Left lobe of liver (tissue), 2 donors: ENCODE measurements around the gene ZNF469. TPM values are rescaled to one million over a fixed set of nuclear protein-coding genes. Genes with fewer than 3 reads are reported as not detected.

Source experiments
- ATAC-seq: fragments of 200-7000 bp; cut with Tn5 transposase; one replicate; pipeline ENCODE4 v1.9.1; 2020; ENCODE audit warnings: mild to moderate bottlenecking, moderate library complexity
- DNase-seq: peaks from one replicate; pipeline ENCODE4 v3.0.0-alpha.2; 2020; ENCODE audit warnings: low spot score
- total RNA-seq: library from RNA; stranded (reverse); gene quantifications from one replicate; pipeline ENCODE4 v1.2.1, GENCODE V29; 2021
- donor health status: DM: no; HTN: no; CAD: no; lungs with moderate emphysema.
- donor health status: DM: no; HTN: yes; CAD: no.

Gene ZNF469
- total RNA-seq, 1 donor from 2014 or later, result 0.38 TPM

GRCh38 chr16:88390735-88391134 is 8.0 kb downstream of the ZNF469 start:
- ATAC-seq (no peak), DNase-seq (no peak)

GRCh38 chr16:88391144-88391850 is 8.5 kb downstream of the ZNF469 start:
- no peak for ATAC-seq
- DNase-seq, result no peak

- DNase-seq, result no peak
- no peak for ATAC-seq
Observed at GRCh38 chr16:88392111-88392510, 9.4 kb downstream of the ZNF469 start.

GRCh38 chr16:88392616-88393015 is 9.9 kb downstream of the ZNF469 start:
- no peak for DNase-seq
- ATAC-seq, result no peak

GRCh38 chr16:88393034-88393433 is 10.3 kb downstream of the ZNF469 start:
- ATAC-seq (no peak), DNase-seq (no peak)

- DNase-seq (no peak), ATAC-seq (no peak)
Observed at GRCh38 chr16:88393571-88393970, 10.8 kb downstream of the ZNF469 start.

GRCh38 chr16:88394426-88394825 is 11.7 kb downstream of the ZNF469 start:
- ATAC-seq, result no peak
- DNase-seq, result no peak

GRCh38 chr16:88395669-88396584 is 13.2 kb downstream of the ZNF469 start:
- DNase-seq, result no peak
- no peak for ATAC-seq

GRCh38 chr16:88398170-88398873 is 15.6 kb downstream of the ZNF469 start:
- ATAC-seq (no peak), DNase-seq (no peak)

- DNase-seq (no peak), ATAC-seq (no peak)
Observed at GRCh38 chr16:88398874-88399178, 16.1 kb downstream of the ZNF469 start.

- DNase-seq (no peak), ATAC-seq (no peak)
Observed at GRCh38 chr16:88400186-88400585, 17.4 kb downstream of the ZNF469 start.

- DNase-seq (no peak), ATAC-seq (no peak)
Observed at GRCh38 chr16:88401604-88402246, 19.0 kb downstream of the ZNF469 start.

GRCh38 chr16:88402551-88403240 is 19.9 kb downstream of the ZNF469 start:
- ATAC-seq, result no peak
- no peak for DNase-seq

GRCh38 chr16:88403794-88404581 is 21.2 kb downstream of the ZNF469 start:
- DNase-seq, result no peak
- no peak for ATAC-seq

- no peak for DNase-seq
- ATAC-seq, result no peak
Observed at GRCh38 chr16:88404769-88405168, 22.0 kb downstream of the ZNF469 start.

GRCh38 chr16:88405216-88406060 is 22.7 kb downstream of the ZNF469 start:
- ATAC-seq (no peak), DNase-seq (no peak)

GRCh38 chr16:88406096-88407041 is 23.6 kb downstream of the ZNF469 start:
- DNase-seq (no peak), ATAC-seq (no peak)

- no peak for ATAC-seq
- no peak for DNase-seq
Observed at GRCh38 chr16:88407042-88407420, 24.3 kb downstream of the ZNF469 start.
